Measurements from ENCODE around the gene G3BP1. TPM values are rescaled to one million over a fixed set of nuclear protein-coding genes. Genes with fewer than 3 reads are reported as not detected.
"Not testable (repeated sequence)": the region's sequence is repeated elsewhere in the genome, so short reads cannot be mapped to it uniquely, and the experiment has no call there.

The G3BP1 gene
- total RNA-seq, result 100 to 1,000 TPM in 3 of 4 donors, 10 to 100 TPM in 1; 95.9 to 177 (median 131) TPM

GRCh38 chr5:151771259-151772028 lies at the start of gene G3BP1:
Gene G3BP1 (plus strand): TSS chr5:151771954. CDS start chr5:151786621, 14,667 bp downstream.
- WGBS, 2 donors, result 0 to 1% methylated on average over 28 to 31 of the region's 49 CpGs
- H3K4me1 ChIP-seq, result peaks cover 24 to 28% of the 10 kb centered on the region in 2 donors

GRCh38 chr5:151722546-151722945 lies 49.2 kb upstream of the G3BP1 start:
- intact Hi-C loops (cut with DNase I), result no loop called here
- Histone ChIP-seq H3K27me3 (no peaks in the 10 kb centered on the region), H3K36me3 (no peaks in the 10 kb centered on the region), H3K9me3 (no peaks in the 10 kb centered on the region), H3K4me1 (peaks cover 0 to 9% of the 10 kb centered on the region in 2 donors), H3K4me3 (replicated peaks in 1 of 3) (no peak overlapping the region), H3K27ac (no peak overlapping the region)
- no peak for TF ChIP-seq POLR2A (IDR thresholded peaks at IDR 0.05)
- TF ChIP-seq CTCF (IDR thresholded peaks at IDR 0.05), result no peak
- DNase-seq, result no peak

More at GRCh38 chr5:151771259-151772028, at the start of gene G3BP1:
- H3K27me3 ChIP-seq, result no peaks in the 10 kb centered on the region
- peak; percentile 100 for DNase-seq
- intact Hi-C loops (cut with DNase I), result no loop called here
- no peaks in the 10 kb centered on the region for H3K36me3 ChIP-seq
- H3K27ac ChIP-seq, result peak within 1 kb of the TSS; percentile 95 to 100 (median 99)
- no peaks in the 10 kb centered on the region for H3K9me3 ChIP-seq
- H3K4me3 ChIP-seq (replicated peaks in 1 of 3), result peak within 1 kb of the TSS; percentile 32 to 89 (median 79)
- peak in 5 of 6 experiments; percentile 11 to 84 (median 70) for TF ChIP-seq CTCF (IDR thresholded peaks at IDR 0.05)
- peak; percentile 85 to 94 for TF ChIP-seq POLR2A (IDR thresholded peaks at IDR 0.05)

DNA sequence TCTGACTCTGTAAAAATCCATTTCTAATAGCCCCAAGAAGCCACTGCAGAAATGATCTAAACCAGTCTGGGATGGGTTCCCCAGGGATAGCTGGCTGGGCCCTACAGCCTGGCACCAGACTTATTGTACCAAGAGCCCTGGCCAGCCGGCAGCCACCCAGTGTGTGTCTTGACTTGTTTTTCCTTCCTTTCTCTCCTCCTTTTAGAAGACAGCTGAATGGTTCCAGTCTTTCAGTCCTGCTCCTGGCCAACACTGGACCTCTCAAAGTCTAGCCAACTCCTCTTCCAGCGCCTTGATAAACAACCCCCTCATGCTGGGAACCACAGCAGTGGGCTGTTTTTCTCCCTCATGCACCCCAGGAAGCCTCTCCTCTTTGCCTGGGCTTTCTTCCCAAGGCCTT lies 47.4 kb upstream of the G3BP1 start:
- no peak for TF ChIP-seq POLR2A (IDR thresholded peaks at IDR 0.05)
- TF ChIP-seq CTCF (IDR thresholded peaks at IDR 0.05), result no peak
- Histone ChIP-seq H3K27me3 (no peaks in the 10 kb centered on the region), H3K9me3 (no peaks in the 10 kb centered on the region), H3K4me1 (peaks cover 0 to 9% of the 10 kb centered on the region in 2 donors), H3K27ac (no peak overlapping the region), H3K36me3 (no peaks in the 10 kb centered on the region), H3K4me3 (replicated peaks in 1 of 3) (no peak overlapping the region)
- intact Hi-C loops (cut with DNase I), result no loop called here
- 75 to 78% methylated on average over 2 of the region's 2 CpGs for WGBS, 2 donors
- DNase-seq, result no peak

GRCh38 chr5:151729597-151729996 lies 42.2 kb upstream of the G3BP1 start:
- H3K27me3 ChIP-seq; DNase-seq; intact Hi-C loops (cut with DNase I); H3K4me1 ChIP-seq; H3K4me3 ChIP-seq (replicated peaks in 1 of 3); H3K27ac ChIP-seq; H3K9me3 ChIP-seq; H3K36me3 ChIP-seq: not testable (repeated sequence)
- WGBS, 2 donors, result 80 to 92% methylated on average over 5 of the region's 5 CpGs

DNA sequence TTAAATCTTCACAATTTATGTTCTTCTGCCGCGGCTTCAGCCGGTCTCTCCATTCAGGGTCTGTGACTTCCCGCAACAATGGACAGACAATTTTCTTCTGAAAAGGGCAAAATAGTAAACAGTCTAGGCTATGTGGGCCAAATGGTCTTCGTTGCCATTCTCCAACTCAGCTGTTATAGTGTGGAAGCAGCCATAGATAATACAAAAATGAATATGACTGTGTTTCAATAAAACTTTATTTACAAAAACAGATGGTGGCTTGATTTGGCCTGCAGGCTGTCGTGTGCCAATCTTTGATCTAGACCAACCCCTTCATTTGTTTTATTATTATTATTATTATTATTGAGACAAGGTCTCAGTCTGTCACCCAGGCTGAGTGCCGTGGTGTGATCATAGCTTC lies 41.4 kb upstream of the G3BP1 start:
- no peaks in the 10 kb centered on the region for H3K27me3 ChIP-seq
- intact Hi-C loops (cut with DNase I), result no loop called here
- no peak for DNase-seq
- 92 to 99% methylated on average over 7 of the region's 7 CpGs for WGBS, 2 donors
- H3K4me3 ChIP-seq (replicated peaks in 1 of 3), result no peak overlapping the region
- H3K36me3 ChIP-seq, result no peaks in the 10 kb centered on the region
- no peak overlapping the region for H3K27ac ChIP-seq
- no peaks in the 10 kb centered on the region for H3K9me3 ChIP-seq
- no peak for TF ChIP-seq CTCF (IDR thresholded peaks at IDR 0.05)
- TF ChIP-seq POLR2A (IDR thresholded peaks at IDR 0.05), result no peak
- H3K4me1 ChIP-seq, result no peaks in the 10 kb centered on the region

Measured in thyroid gland (tissue), 4 donors.